ENCODE measurements around the gene ZIC2.

The ZIC2 gene

DNA sequence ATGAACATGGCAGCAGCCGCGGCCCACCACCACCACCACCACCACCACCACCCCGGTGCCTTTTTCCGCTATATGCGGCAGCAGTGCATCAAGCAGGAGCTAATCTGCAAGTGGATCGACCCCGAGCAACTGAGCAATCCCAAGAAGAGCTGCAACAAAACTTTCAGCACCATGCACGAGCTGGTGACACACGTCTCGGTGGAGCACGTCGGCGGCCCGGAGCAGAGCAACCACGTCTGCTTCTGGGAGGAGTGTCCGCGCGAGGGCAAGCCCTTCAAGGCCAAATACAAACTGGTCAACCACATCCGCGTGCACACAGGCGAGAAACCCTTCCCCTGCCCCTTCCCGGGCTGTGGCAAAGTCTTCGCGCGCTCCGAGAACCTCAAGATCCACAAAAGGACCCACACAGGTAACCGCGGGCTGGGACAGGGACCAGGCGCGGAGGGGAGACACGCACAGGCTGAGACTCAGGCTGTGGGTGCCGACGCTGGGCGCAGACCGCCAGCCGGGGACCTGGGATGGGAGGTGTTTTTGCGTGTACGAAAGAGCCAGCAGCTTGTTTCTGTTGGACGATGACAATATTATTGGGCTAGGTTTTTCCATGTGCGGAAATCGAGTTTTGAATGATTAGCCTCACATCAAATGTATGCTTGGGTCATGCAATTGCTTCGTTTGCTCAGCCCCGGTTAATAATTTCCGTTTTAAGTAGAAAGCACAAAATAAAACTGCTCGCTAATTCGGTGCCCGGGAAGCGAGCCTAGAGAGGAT is 1.3 kb downstream of the ZIC2 start:
- Mint-ChIP-seq H3K4me1 (ENCODE audit: low read depth) (peaks cover 3% of the 10 kb centered on the region), H3K27me3 (ENCODE audit: low read depth) (peaks cover 60% of the 10 kb centered on the region), H3K4me3 (no peak overlapping the region), H3K27ac (peak overlapping the region; percentile 45), H3K9me3 (no peaks in the 10 kb centered on the region), H3K36me3 (ENCODE audit: low read depth) (peaks cover 6% of the 10 kb centered on the region)
- DNase-seq (ENCODE audit: low spot score), result no peak

- Mint-ChIP-seq H3K4me1 (ENCODE audit: low read depth) (peaks cover 3% of the 10 kb centered on the region), H3K36me3 (ENCODE audit: low read depth) (peaks cover 6% of the 10 kb centered on the region), H3K27me3 (ENCODE audit: low read depth) (peaks cover 59% of the 10 kb centered on the region), H3K27ac (peak overlapping the region; percentile 84), H3K9me3 (no peaks in the 10 kb centered on the region), H3K4me3 (peak overlapping the region; percentile 5)
- DNase-seq (ENCODE audit: low spot score), result no peak
Observed at GRCh38 chr13:99983499-99984401, 2.2 kb downstream of the ZIC2 start.

DNA sequence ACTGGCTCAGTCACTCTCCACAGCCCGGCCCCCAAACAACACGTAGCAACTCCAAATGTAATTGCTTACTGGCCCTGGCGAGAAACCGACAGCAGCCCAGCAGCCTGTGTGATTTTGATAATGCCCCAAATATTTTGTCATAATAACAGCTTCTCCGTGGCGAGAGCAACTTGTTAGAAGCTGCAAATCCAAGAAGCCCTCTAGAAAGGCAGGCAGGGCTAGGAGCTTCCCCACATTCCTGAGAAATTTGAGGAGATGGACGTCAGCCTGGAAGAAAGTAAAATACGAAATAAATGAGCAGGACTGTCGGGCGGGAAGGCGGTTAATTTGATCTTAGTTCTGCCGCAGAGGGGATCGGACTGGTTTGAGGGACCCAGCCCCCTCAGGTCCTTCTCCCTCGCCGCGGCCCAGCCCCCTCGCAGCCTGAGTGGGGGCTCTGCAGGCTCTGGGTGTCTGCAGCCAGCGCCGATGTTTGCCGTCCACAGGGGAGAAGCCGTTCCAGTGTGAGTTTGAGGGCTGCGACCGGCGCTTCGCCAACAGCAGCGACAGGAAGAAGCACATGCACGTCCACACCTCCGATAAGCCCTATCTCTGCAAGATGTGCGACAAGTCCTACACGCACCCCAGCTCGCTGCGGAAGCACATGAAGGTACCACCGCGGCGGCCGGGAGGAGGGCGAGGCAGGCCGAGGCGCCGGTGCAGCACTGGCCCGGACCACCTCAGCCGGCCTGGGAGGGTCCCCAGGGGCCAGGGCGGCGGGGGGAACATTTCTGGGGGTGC is 3.1 kb downstream of the ZIC2 start:
- DNase-seq (ENCODE audit: low spot score), result no peak
- Mint-ChIP-seq H3K4me1 (ENCODE audit: low read depth) (peaks cover 3% of the 10 kb centered on the region), H3K36me3 (ENCODE audit: low read depth) (peaks cover 6% of the 10 kb centered on the region), H3K4me3 (peak overlapping the region; percentile 12), H3K27ac (peak overlapping the region; percentile 84), H3K9me3 (no peaks in the 10 kb centered on the region), H3K27me3 (ENCODE audit: low read depth) (peaks cover 62% of the 10 kb centered on the region)

DNA sequence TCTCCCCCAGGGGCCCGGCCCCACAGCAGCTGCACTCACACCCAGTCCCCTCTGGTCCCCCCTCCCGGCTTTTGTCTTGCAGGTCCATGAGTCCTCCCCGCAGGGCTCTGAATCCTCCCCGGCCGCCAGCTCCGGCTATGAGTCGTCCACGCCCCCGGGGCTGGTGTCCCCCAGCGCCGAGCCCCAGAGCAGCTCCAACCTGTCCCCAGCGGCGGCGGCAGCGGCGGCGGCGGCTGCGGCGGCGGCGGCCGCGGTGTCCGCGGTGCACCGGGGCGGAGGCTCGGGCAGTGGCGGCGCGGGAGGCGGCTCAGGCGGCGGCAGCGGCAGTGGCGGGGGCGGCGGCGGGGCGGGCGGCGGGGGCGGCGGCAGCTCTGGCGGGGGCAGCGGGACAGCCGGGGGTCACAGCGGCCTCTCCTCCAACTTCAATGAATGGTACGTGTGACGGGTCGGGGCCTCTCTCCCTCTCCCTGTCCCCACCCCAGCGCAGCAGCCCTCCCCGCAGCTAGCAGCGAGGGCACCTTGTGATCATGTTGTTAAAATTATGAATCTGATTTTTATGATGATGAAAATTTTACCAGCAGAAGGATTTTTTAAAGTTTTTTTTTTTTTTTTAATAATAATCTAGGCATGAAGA is 3.8 kb downstream of the ZIC2 start:
- H3K36me3 Mint-ChIP-seq (ENCODE audit: low read depth), result peaks cover 6% of the 10 kb centered on the region
- no peak overlapping the region for H3K4me3 Mint-ChIP-seq
- DNase-seq (ENCODE audit: low spot score), result no peak
- peaks cover 69% of the 10 kb centered on the region for H3K27me3 Mint-ChIP-seq (ENCODE audit: low read depth)
- peaks cover 3% of the 10 kb centered on the region for H3K4me1 Mint-ChIP-seq (ENCODE audit: low read depth)
- H3K9me3 Mint-ChIP-seq, result no peaks in the 10 kb centered on the region
- no peak overlapping the region for H3K27ac Mint-ChIP-seq

DNA sequence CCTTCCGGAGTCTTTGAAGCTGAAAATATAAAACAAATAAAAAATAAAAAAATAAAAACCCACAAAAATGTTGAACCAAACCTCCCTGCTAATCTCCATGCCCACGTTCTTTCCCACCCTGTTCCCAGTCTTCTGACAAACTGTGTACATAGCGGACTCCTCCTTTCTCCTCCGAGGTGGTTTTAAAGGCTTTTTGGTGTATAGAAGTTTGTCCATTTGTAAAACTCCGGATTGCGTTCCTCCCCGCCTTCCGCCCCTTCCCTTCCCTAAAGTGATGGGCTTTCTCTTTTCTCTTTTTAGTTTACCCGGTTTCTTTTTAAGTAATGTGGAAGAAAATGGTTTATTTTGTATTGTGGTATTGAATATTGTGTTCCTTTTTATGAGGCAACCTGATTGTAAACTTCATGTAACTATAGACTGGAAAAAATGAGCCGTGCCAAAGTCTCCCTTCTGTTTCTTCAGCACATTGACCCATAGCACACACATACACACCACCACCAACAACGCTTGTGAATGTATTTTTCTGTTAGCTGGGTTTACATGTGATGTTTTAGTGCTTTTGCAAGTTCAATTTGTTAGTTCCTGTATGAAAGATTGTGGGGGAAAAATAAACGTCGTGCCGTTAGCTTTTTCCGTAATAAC is 4.4 kb downstream of the ZIC2 start:
- peak overlapping the region; percentile 23 for H3K27ac Mint-ChIP-seq
- no peaks in the 10 kb centered on the region for H3K9me3 Mint-ChIP-seq
- no peak for DNase-seq (ENCODE audit: low spot score)
- peaks cover 74% of the 10 kb centered on the region for H3K27me3 Mint-ChIP-seq (ENCODE audit: low read depth)
- H3K36me3 Mint-ChIP-seq (ENCODE audit: low read depth), result peaks cover 6% of the 10 kb centered on the region
- peaks cover 3% of the 10 kb centered on the region for H3K4me1 Mint-ChIP-seq (ENCODE audit: low read depth)
- peak overlapping the region; percentile 22 for H3K4me3 Mint-ChIP-seq

DNA sequence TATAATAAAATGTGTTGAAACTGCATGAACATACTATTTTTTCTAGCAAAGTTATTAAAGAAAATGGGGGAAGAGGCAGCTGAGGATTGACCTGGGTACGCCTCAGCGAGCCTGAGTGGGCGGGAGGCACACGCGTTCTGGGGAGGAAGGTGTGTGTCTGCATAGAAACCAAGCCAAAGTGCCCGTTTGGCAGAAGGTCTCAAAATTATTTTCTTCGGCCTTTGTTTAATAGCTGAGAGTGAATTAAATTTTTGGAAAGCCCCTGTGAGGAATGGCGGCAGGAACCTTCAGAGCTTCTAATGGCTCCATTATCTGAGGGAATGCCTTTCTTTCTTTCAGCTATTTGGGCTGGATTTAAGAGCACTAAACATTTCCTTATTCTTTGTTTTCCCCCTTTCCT is 5.2 kb downstream of the ZIC2 start:
- peaks cover 3% of the 10 kb centered on the region for H3K4me1 Mint-ChIP-seq (ENCODE audit: low read depth)
- peaks cover 6% of the 10 kb centered on the region for H3K36me3 Mint-ChIP-seq (ENCODE audit: low read depth)
- H3K9me3 Mint-ChIP-seq, result no peaks in the 10 kb centered on the region
- H3K27me3 Mint-ChIP-seq (ENCODE audit: low read depth), result peaks cover 80% of the 10 kb centered on the region
- DNase-seq (ENCODE audit: low spot score), result no peak
- no peak overlapping the region for H3K27ac Mint-ChIP-seq
- H3K4me3 Mint-ChIP-seq, result no peak overlapping the region

DNA sequence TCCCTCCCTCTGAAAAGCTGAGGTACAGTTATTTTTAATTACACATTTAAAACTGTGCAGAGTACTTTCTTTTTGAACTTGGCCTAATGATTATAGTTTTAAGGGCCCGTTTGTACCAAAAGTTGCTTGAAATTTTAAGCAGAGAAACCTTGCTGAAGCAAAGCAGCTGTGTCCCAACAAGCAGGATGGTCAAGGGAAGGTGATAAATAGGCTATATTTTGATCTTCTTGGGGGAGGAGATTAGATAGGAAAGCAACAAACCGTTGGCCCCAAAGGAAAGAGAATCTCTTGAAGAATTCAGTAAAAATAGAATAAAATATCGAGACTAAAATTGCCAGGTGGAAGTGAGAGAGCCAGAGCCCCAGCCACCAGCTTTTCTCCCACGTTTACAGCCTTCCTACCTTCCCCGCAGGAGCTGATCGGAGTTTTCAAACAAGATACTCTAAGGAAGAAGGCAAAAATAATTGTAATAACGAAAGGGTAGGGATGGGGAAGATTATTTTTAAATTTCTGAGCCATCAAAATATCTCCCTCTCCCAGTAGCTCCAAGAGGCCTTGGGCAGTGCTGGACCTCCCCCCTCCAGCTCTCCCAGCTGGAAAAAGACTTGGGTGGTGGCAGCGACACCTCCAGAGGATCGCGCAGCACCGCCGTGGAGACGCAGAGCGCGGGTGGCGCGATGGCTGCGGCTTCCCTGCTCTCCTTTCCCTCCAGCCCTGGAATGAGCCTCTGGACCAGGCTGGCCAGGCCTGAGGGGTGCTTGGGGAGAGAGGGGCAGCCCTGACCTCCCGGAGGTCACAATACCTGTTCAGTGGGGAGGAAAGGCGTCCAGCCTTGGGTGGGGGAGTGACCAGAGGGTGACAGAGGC is 5.8 kb downstream of the ZIC2 start:
- no peak for DNase-seq (ENCODE audit: low spot score)
- peak overlapping the region; percentile 7 for H3K27ac Mint-ChIP-seq
- H3K36me3 Mint-ChIP-seq (ENCODE audit: low read depth), result peaks cover 6% of the 10 kb centered on the region
- no peak overlapping the region for H3K4me3 Mint-ChIP-seq
- no peaks in the 10 kb centered on the region for H3K9me3 Mint-ChIP-seq
- peaks cover 3% of the 10 kb centered on the region for H3K4me1 Mint-ChIP-seq (ENCODE audit: low read depth)
- H3K27me3 Mint-ChIP-seq (ENCODE audit: low read depth), result peaks cover 87% of the 10 kb centered on the region

- Mint-ChIP-seq H3K9me3 (no peaks in the 10 kb centered on the region), H3K4me1 (ENCODE audit: low read depth) (peaks cover 3% of the 10 kb centered on the region), H3K27ac (no peak overlapping the region), H3K4me3 (no peak overlapping the region), H3K36me3 (ENCODE audit: low read depth) (peaks cover 6% of the 10 kb centered on the region), H3K27me3 (ENCODE audit: low read depth) (peaks cover 88% of the 10 kb centered on the region)
- DNase-seq (ENCODE audit: low spot score), result no peak
Observed at GRCh38 chr13:99988529-99989275, 7.1 kb downstream of the ZIC2 start.

DNA sequence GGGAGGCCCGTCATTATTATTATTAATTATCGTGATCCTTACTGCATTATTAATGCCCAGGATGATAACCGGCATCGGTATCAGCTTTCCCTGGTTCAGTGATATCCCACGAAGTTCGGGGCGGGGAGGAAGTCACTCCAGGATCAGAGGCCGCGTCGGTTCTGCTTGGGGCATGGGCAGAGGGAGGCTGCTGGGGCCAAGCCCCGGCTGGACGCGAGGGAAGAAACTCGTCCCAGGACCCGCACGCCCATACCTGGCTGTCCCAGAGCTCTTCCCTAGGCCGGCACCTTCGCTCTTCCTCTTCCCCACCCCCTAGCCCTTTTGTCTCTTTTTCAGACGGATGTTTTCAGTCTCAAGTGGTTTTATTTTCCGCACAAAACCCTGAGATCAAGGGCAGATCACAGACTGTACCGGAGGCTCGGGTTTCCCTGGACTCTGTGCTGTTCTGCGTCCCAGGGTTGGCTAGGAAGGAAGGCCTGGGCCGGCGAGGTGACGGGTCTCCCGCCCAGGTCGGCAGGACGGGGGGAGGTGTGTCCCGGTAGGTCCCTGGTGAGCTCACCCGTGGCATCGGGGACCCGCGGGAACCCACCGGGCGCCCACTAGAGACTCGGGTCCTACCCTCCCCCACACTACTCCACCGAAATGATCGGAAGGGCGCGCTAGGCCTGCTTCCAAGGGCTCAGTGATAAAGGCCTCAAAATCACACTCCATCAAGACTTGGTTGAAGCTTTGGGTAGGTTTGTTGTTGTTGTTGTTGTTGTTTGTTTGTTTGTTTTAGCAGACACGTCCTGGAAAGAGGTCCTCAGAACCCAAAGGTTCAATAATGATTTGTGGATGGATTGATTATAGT is 7.9 kb downstream of the ZIC2 start:
- H3K36me3 Mint-ChIP-seq (ENCODE audit: low read depth), result peaks cover 2% of the 10 kb centered on the region
- no peak for DNase-seq (ENCODE audit: low spot score)

GRCh38 chr13:99990126-99990977 is 8.8 kb downstream of the ZIC2 start:
- Mint-ChIP-seq H3K4me3 (no peak overlapping the region), H3K4me1 (ENCODE audit: low read depth) (peaks cover 3% of the 10 kb centered on the region), H3K27ac (peak overlapping the region; percentile 49), H3K36me3 (ENCODE audit: low read depth) (peaks cover 2% of the 10 kb centered on the region), H3K9me3 (no peaks in the 10 kb centered on the region), H3K27me3 (ENCODE audit: low read depth) (peaks cover 92% of the 10 kb centered on the region)
- DNase-seq (ENCODE audit: low spot score), result no peak

More for the DNA sequence above, 7.9 kb downstream of the ZIC2 start:
- Mint-ChIP-seq H3K9me3 (no peaks in the 10 kb centered on the region), H3K27me3 (ENCODE audit: low read depth) (peaks cover 88% of the 10 kb centered on the region), H3K27ac (peak overlapping the region; percentile 20), H3K4me1 (ENCODE audit: low read depth) (peaks cover 3% of the 10 kb centered on the region), H3K4me3 (no peak overlapping the region)
